Measurements from ENCODE around the gene HRH3.

Gene HRH3

DNA sequence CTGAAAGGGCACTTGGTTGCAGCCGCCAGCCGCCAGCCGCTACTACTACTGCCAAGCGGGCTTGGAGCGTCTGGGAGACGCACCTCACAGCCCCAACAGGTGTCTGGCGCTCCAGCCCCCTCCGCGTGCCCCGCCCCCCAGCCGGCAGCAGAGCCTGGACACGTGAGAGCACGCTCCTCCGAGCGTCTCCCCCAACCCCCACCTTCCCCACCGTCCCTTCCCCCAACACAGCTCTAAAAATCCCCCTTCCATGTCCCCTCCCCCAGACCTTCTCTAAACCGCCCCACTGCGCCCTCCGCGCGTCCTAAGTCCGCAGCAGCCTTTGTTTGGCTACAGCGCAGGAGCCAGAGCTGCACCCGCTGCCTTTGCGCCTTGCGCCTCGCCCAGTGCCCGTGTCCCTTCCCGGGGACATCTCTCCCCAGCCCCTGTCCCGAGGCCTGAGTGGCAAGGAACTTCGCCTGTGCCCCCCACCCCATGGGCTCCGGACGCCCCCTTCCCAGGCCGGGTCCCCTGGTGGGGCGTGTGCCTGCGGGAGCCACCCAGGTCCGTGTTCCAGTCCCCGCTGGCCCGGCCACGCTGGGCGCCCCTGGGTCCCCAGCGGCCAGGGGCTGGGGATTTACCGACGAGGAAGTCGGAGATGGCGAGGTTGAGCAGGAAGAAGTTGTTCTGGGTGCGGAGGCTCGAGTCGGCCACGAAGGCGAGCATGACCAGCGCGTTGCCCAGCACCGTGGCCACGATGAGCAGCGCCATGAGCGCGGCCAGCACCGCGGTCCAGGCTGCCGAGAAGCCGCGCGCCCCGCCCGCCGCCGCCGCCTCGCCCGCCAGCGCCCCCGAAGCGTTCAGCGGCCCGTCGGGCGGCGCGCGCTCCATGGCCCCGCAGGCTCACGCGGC, 732 bp downstream of the HRH3 start:
- in situ Hi-C loops (cut with MboI; ENCODE audit: low pct_unique_long_range_greater_than_20kb, low sequenced_read_pairs, unreplicated experiment): no loop called here
- no peak for DNase-seq (ENCODE audit: low spot score)
- TF ChIP-seq, protein P1, sequence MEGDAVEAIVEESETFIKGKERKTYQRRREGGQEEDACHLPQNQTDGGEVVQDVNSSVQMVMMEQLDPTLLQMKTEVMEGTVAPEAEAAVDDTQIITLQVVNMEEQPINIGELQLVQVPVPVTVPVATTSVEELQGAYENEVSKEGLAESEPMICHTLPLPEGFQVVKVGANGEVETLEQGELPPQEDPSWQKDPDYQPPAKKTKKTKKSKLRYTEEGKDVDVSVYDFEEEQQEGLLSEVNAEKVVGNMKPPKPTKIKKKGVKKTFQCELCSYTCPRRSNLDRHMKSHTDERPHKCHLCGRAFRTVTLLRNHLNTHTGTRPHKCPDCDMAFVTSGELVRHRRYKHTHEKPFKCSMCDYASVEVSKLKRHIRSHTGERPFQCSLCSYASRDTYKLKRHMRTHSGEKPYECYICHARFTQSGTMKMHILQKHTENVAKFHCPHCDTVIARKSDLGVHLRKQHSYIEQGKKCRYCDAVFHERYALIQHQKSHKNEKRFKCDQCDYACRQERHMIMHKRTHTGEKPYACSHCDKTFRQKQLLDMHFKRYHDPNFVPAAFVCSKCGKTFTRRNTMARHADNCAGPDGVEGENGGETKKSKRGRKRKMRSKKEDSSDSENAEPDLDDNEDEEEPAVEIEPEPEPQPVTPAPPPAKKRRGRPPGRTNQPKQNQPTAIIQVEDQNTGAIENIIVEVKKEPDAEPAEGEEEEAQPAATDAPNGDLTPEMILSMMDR (IDR thresholded peaks at IDR 0.05; ENCODE audit: extremely low read depth, insufficient read depth, missing control alignments): no peak

DNA sequence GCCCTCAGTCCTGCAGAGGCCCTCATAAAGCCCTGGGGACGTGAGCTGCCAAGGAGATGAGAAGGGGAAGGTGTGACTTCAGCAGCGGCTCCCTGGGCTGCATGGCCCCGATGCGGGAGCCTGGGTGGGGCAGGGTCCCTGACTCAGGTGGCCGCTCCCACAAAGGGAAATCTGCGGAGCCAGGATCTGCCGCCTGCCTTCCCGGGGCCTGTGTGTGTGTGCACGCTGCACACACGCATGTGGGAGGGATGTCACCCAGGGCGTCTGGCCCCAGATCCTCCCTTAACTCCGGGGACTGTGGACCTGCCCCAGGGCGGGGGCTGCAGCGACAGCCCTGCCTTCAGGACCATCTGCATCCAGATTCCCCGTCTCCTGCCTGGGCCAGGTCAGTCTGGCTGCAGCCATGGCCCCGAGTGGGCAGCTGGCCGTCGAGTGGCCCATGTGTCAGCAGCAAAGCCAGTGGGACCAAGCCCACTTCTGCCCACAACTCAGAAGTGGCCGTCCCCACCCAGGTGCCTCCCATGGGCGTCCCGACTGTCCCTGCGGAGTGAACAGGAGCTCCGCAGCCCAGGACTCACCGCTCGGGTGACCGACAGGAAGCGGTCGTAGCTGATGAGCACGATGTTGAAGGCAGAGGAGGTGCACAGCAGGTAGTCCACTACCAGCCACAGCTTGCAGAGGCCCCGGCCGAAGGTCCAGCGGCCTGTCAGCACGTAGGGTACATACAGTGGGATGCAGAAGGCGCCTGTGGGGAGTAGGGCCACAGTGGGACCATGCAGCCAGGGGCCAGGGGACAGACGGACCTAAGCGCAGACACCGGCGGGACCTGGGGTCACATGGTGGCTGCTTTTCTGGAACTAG, 1.9 kb downstream of the HRH3 start:
- TF ChIP-seq, protein P1 (IDR thresholded peaks at IDR 0.05; ENCODE audit: extremely low read depth, insufficient read depth, missing control alignments): no peak
- DNase-seq (ENCODE audit: low spot score): no peak
- in situ Hi-C loops (cut with MboI; ENCODE audit: low pct_unique_long_range_greater_than_20kb, low sequenced_read_pairs, unreplicated experiment): no loop called here

DNA sequence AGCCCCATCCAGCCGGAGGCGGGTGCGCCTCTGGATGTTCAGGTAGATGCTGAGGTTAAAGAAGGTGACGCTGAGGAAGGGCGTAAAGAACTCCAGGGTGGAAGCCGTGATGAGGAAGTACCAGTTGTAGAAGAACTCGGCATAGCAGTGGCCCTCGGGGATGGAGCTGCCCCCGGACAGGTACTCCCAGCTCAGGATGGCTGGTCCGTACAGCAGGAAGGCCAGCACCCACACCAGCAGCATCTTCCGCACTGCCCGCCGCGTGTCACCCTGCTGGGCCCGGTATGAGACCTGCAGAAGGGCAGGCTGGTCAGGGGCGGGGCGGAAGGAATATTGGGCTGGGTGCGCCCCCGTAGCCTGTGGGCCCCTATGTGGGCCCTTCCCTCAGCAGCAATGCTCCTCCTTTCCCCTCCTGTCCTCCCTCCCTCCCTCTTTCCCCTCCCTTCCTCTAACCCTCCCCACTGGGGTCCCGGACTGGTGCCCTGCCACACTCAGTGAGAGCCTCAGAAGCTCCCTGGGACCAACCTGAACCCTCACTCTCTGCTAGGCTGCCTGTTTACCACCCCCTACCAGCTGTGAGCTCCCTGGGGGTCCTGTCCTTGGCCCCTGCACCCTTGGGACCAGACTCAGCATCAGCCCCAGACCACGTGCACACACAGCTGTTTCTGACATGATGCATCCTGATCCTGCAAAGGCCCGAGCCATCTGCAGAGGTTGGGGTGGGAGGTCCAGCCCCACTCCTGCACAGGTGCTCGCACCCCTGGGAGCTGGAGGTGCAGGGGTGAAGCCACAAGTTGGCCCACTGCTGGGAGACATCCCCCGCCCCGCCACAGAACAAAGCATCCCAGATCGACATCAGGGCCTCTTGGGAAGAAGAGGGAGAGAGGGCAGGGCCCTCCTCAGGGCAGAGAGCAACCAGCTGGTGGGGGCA, 3.2 kb downstream of the HRH3 start:
- in situ Hi-C loops (cut with MboI; ENCODE audit: low pct_unique_long_range_greater_than_20kb, low sequenced_read_pairs, unreplicated experiment): no loop called here
- TF ChIP-seq, protein P1 (IDR thresholded peaks at IDR 0.05; ENCODE audit: extremely low read depth, insufficient read depth, missing control alignments): no peak
- no peak for DNase-seq (ENCODE audit: low spot score)

DNA sequence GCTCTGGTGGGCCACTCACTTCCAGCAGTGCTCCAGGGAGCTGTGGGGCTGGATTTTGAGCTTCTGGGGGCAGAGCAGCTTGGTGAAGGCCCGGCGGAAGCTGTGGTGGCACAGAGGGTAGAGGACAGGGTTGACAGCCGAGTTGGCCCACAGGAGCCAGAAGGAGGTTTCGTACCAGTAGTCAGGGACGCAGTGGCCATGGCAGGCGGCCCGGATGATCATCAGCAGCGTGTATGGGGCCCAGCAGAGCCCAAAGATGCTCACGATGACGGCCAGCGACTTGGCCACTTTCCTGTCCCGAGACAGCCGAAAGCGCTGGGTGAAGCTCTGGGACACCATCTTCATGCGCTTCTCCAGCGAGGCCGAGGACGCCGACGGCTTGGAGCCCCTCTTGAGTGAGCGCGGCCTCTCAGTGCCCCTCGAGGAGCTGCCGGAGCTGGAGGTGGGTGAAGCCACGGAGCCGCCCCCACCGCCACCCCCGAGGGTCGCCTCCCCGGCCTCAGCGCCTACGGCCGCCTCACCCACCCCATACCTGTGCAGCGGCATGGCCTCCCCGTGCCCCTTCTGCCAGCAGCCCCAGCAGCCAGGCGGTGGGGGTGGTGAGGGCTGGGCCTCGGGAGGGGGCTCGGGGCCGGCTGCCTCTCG, 4.0 kb downstream of the HRH3 start:
- TF ChIP-seq, protein P1 (IDR thresholded peaks at IDR 0.05; ENCODE audit: extremely low read depth, insufficient read depth, missing control alignments): no peak
- no peak for DNase-seq (ENCODE audit: low spot score)
- in situ Hi-C loops (cut with MboI; ENCODE audit: low pct_unique_long_range_greater_than_20kb, low sequenced_read_pairs, unreplicated experiment): no loop called here

DNA sequence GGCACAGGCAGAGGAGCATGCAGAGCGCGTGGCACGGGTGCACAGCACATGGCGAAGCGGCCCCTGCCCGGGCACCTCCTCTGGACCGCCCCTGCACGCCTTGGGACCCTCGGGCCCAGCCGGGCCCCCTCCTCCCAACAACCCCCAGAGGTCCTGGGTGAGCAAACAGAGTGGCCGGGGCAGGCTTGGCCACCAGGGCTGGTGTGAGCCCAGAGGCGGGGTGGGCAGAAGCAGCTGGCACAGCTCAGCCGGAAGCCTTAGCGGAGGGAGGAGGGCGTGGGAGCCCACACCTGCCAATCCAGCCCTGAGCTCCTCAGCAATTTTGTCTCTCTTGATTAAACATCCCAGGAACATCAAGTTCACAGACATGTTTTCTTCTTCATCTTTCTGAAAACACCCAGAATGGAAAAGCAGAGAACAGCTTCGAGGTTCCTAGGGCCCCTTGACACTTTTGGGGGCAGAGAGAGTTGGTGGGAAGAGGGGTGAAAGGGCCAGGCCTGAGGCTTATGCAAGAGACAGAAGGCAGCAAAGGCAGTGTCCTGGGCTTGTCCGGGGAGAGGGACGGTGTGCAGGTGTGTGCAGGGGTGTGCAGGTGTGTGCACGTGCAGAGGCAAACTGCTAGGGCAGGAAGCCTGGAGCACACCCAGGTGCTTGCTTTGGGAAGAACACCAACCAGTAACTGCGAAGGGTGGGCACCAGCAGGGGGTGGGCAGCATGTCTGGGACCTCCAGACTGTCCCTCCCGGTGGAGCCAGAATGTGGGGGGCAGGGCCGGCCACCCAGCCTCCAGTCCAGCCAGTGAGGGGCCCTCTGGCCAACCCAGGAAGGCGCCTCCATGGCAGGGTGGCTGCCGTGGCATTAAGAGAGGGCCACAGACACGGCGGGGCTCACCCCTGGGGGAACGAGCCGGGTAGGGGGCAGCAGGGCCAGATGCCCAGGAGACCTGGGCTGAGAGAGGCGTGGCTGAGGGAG, 4.8 kb downstream of the HRH3 start:
- TF ChIP-seq, protein P1 (IDR thresholded peaks at IDR 0.05; ENCODE audit: extremely low read depth, insufficient read depth, missing control alignments): no peak
- no peak for DNase-seq (ENCODE audit: low spot score)
- in situ Hi-C loops (cut with MboI; ENCODE audit: low pct_unique_long_range_greater_than_20kb, low sequenced_read_pairs, unreplicated experiment): no loop called here
